H9 (cell line): Measurements from ENCODE around the gene ATP2A1. TPM values are rescaled to one million over a fixed set of nuclear protein-coding genes. Genes with fewer than 3 reads are reported as not detected.

Experiments
- DNase-seq: peaks from one replicate; pipeline ENCODE4 v3.0.0-alpha.2; 2017
- H2AFZ ChIP-seq: one replicate; pipeline ENCODE4 v1.6.1; 2013; ENCODE audit warnings: mild to moderate bottlenecking, low read length, control low read depth, moderate library complexity
- H2AK5ac ChIP-seq: 2 replicates; pipeline ENCODE4 v1.6.1; 2013; ENCODE audit warnings: low read length, control low read depth, mixed read lengths; ENCODE audit not compliant: insufficient read length
- H2BK120ac ChIP-seq: one replicate; pipeline ENCODE4 v1.6.1; 2013; ENCODE audit warnings: low read depth, mild to moderate bottlenecking, low read length, control low read depth, inconsistent platforms; ENCODE audit not compliant: poor library complexity, severe bottlenecking
- H2BK12ac ChIP-seq: 2 replicates; pipeline ENCODE4 v1.6.1; 2013; ENCODE audit warnings: low read length, control low read depth, mixed read lengths, low read depth; ENCODE audit not compliant: insufficient read length
- H2BK15ac ChIP-seq: 2 replicates; pipeline ENCODE4 v1.6.1; 2013; ENCODE audit warnings: low read depth, low read length, control low read depth
- H2BK20ac ChIP-seq: one replicate; pipeline ENCODE4 v1.6.1; 2013; ENCODE audit warnings: low read depth, mild to moderate bottlenecking, low read length, control low read depth, inconsistent platforms; ENCODE audit not compliant: poor library complexity, severe bottlenecking
- H2BK5ac ChIP-seq: 2 replicates; pipeline ENCODE4 v1.6.1; 2013; ENCODE audit warnings: low read length, control low read depth, mixed read lengths; ENCODE audit not compliant: insufficient read length
- H3K14ac ChIP-seq: 2 replicates; pipeline ENCODE4 v1.6.1; 2013; ENCODE audit warnings: low read length, control low read depth; ENCODE audit not compliant: insufficient read depth
- H3K18ac ChIP-seq: 2 replicates; pipeline ENCODE4 v1.6.1; 2013; ENCODE audit warnings: low read depth, mild to moderate bottlenecking, mixed read lengths, low read length, control low read depth; ENCODE audit not compliant: insufficient read length
- H3K23ac ChIP-seq: 2 replicates; pipeline ENCODE4 v1.6.1; 2013; ENCODE audit warnings: low read length, control low read depth, mixed read lengths, low read depth; ENCODE audit not compliant: insufficient read length
- H3K23me2 ChIP-seq: 2 replicates; pipeline ENCODE4 v1.6.1; 2013; ENCODE audit warnings: low read depth, mild to moderate bottlenecking, mixed read lengths, low read length, control low read depth; ENCODE audit not compliant: insufficient read length, poor library complexity, severe bottlenecking
- H3K27ac ChIP-seq: 2 replicates; pipeline ENCODE4 v1.5.1; 2013; ENCODE audit warnings: low read length, control low read depth, mixed read lengths, low read depth; ENCODE audit not compliant: insufficient read length
- H3K27me3 ChIP-seq: 2 replicates; pipeline ENCODE4 v1.6.1; 2013; ENCODE audit warnings: low read length, control low read depth, inconsistent platforms; ENCODE audit not compliant: insufficient read depth
- H3K4ac ChIP-seq: 2 replicates; pipeline ENCODE4 v1.6.1; 2013; ENCODE audit warnings: low read depth, mild to moderate bottlenecking, control low read depth, inconsistent platforms, low read length, moderate library complexity
- H3K4me1 ChIP-seq: 2 replicates; pipeline ENCODE4 v1.6.1; 2013; ENCODE audit warnings: low read length, control low read depth, inconsistent platforms; ENCODE audit not compliant: insufficient read depth
- H3K4me2 ChIP-seq: 2 replicates; pipeline ENCODE4 v1.6.1; 2013; ENCODE audit warnings: low read length, control low read depth, mixed read lengths; ENCODE audit not compliant: insufficient read length, insufficient read depth
- H3K56ac ChIP-seq: 2 replicates; pipeline ENCODE4 v1.6.1; 2013; ENCODE audit warnings: low read depth, mild to moderate bottlenecking, mixed read lengths, low read length, control low read depth; ENCODE audit not compliant: insufficient read length
- H3K79me1 ChIP-seq: 2 replicates; pipeline ENCODE4 v1.6.1; 2013; ENCODE audit warnings: low read depth, mild to moderate bottlenecking, moderate library complexity, low read length, control low read depth, inconsistent platforms; ENCODE audit not compliant: insufficient read depth, poor library complexity, severe bottlenecking
- H3K79me2 ChIP-seq: 2 replicates; pipeline ENCODE4 v1.6.1; 2013; ENCODE audit warnings: low read length, control low read depth, inconsistent platforms; ENCODE audit not compliant: insufficient read depth
- H3K9ac ChIP-seq: 2 replicates; pipeline ENCODE4 v1.6.1; 2013; ENCODE audit warnings: low read length, control low read depth, mixed read lengths; ENCODE audit not compliant: insufficient read length; ENCODE audit errors: extremely low read depth
- H3K9me3 ChIP-seq: one replicate; pipeline ENCODE4 v1.6.1; 2013; ENCODE audit warnings: low read depth, low read length, inconsistent platforms; ENCODE audit not compliant: control insufficient read depth
- H3T11ph ChIP-seq: one replicate; pipeline ENCODE4 v1.6.1; 2013; ENCODE audit warnings: mild to moderate bottlenecking, low read length, control low read depth, inconsistent platforms
- H4K20me1 ChIP-seq: one replicate; pipeline ENCODE4 v1.6.1; 2013; ENCODE audit not compliant: control insufficient read depth, insufficient read length, insufficient read depth
- H4K5ac ChIP-seq: 2 replicates; pipeline ENCODE4 v1.6.1; 2013; ENCODE audit warnings: low read depth, mild to moderate bottlenecking, mixed read lengths, low read length, control low read depth; ENCODE audit not compliant: insufficient read length
- H4K8ac ChIP-seq: replicated peaks from 2 replicates; pipeline ENCODE4 v1.6.1; 2013; ENCODE audit warnings: low read length, control low read depth, mixed read lengths, low read depth; ENCODE audit not compliant: insufficient read length
- H4K91ac ChIP-seq: 2 replicates; pipeline ENCODE4 v1.6.1; 2013; ENCODE audit warnings: low read depth, mild to moderate bottlenecking, moderate library complexity, mixed read lengths, low read length, control low read depth; ENCODE audit not compliant: insufficient read length
- H3K27ac Mint-ChIP-seq, 3 experiments: 2 replicates in 2 of 3; 3 replicates in 1 of 3; pipeline ENCODE4 v1.8.0; 2020 to 2021; ENCODE audit warnings: mixed read lengths in 3 of 3, mild to moderate bottlenecking in 1 of 3, moderate library complexity in 1 of 3
- H3K27me3 Mint-ChIP-seq: 2 replicates; pipeline ENCODE4 v1.8.0; 2021; ENCODE audit warnings: low read depth, mild to moderate bottlenecking, moderate library complexity, mixed read lengths
- H3K36me3 Mint-ChIP-seq, 3 experiments: 2 replicates in 2 of 3; 3 replicates in 1 of 3; pipeline ENCODE4 v1.8.0; 2020 to 2021; ENCODE audit warnings: low read depth in 3 of 3, mixed read lengths in 3 of 3; ENCODE audit not compliant: insufficient read depth in 1 of 3
- H3K4me1 Mint-ChIP-seq, 2 experiments: 2 replicates each; pipeline ENCODE4 v1.8.0; 2020; ENCODE audit warnings: mixed read lengths in 2 of 2
- H3K4me3 Mint-ChIP-seq, 2 experiments: 2 replicates in 1 of 2; 3 replicates in 1 of 2; pipeline ENCODE4 v1.8.0; 2020 to 2021; ENCODE audit warnings: mild to moderate bottlenecking in 2 of 2, mixed read lengths in 2 of 2, moderate library complexity in 1 of 2
- H3K9me3 Mint-ChIP-seq, 2 experiments: 2 replicates in 1 of 2; 3 replicates in 1 of 2; pipeline ENCODE4 v1.8.0; 2020; ENCODE audit warnings: mild to moderate bottlenecking in 2 of 2, mixed read lengths in 2 of 2, moderate library complexity in 1 of 2
- CTCF ChIP-seq: fragments of 200-600 bp; sonication (generic); conservative IDR thresholded peaks from 3 replicates; pipeline ENCODE4 v1.8.0; 2021; ENCODE audit warnings: antibody characterized with exemption, mild to moderate bottlenecking
- WGBS: extraction: QIAGEN DNeasy Blood & Tissue Kit; methylation state at CpG from one replicate; pipeline ENCODE4 v1.1.7; 2013; ENCODE audit warnings: missing lambda C conversion rate, low lambda C conversion rate, mixed read lengths; ENCODE audit not compliant: insufficient read length; ENCODE audit errors: extremely low coverage; 5-methylcytosine and 5-hydroxymethylcytosine counted together
- total RNA-seq: library from RNA; stranded (reverse); gene quantifications from 2 replicates; pipeline ENCODE4 v1.2.1, GENCODE V29; 2021

ATP2A1 gene
- total RNA-seq, 1 experiment from 2014 or later = 4.6 TPM

DNA sequence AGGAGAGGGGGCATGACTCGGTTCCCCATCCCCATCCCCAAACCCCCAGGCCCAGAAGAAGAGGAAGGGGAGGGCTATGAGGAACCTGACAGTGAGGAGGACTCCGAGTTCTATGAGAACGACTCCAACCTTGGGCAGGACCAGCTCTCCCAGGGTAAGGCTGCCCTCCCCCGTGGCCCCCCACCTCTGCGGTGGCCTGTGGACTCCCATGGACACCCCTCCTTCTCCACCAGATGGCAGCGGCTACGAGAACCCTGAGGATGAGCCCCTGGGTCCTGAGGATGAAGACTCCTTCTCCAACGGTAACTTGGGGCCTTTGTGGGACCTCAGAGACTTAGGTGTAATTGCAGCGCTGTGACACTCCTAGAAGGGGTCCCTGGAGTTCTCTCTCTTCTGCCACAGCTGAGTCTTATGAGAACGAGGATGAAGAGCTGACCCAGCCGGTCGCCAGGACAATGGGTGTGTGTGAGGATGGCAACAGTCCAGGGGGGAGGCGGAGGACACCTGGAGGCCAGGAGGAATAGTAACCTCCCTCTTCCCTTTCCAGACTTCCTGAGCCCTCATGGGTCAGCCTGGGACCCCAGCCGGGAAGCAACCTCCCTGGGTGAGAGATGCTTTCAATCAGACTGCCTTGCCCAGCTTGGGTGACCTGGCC is 59.1 kb downstream of the ATP2A1 start:
- WGBS = no CpG with 5 or more reads among the region's 14 CpGs
- H3K79me2 ChIP-seq = no peaks in the 10 kb centered on the region

More for the DNA sequence above, 59.1 kb downstream of the ATP2A1 start:
- Histone ChIP-seq H3K56ac (no peak overlapping the region), H3K27me3 (no peaks in the 10 kb centered on the region), H3K4me1 (no peaks in the 10 kb centered on the region), H2AFZ (no peak overlapping the region), H2BK120ac (no peak overlapping the region), H3K27ac (no peak overlapping the region), H3K23me2 (peaks cover 5% of the 10 kb centered on the region), H3K9ac (no peak overlapping the region), H3K14ac (no peak overlapping the region), H4K91ac (no peak overlapping the region), H3K79me1 (no peaks in the 10 kb centered on the region), H4K20me1 (no peaks in the 10 kb centered on the region), H2BK5ac (no peak overlapping the region), H3K23ac (no peak overlapping the region), H2BK15ac (no peak overlapping the region), H2BK20ac (no peak overlapping the region), H2AK5ac (no peak overlapping the region), H3K18ac (no peak overlapping the region), H3K4me2 (no peak overlapping the region), H3K9me3 (no peaks in the 10 kb centered on the region), H2BK12ac (no peak overlapping the region), H4K5ac (no peak overlapping the region), H3K4ac (no peak overlapping the region), H4K8ac (no peak overlapping the region), H3T11ph (no peak overlapping the region)
- DNase-seq = peak; percentile 35
- Mint-ChIP-seq H3K27me3 (peaks cover 15% of the 10 kb centered on the region), H3K27ac (no peak overlapping the region), H3K9me3 (no peaks in the 10 kb centered on the region), H3K36me3 (no peaks in the 10 kb centered on the region; a peak in 1 of 7 replicates), H3K4me3 (no peak overlapping the region), H3K4me1 (peaks cover 5 to 6% of the 10 kb centered on the region in 2 experiments)
- peak; percentile 27; the same call in 1 of the 3 replicates for TF ChIP-seq CTCF
